Osteoblast (primary cell): ENCODE results near the gene LGALS4. TPM values are rescaled to one million over a fixed set of nuclear protein-coding genes. Genes with fewer than 3 reads are reported as not detected.
"Not testable (repeated sequence)": the region's sequence is repeated elsewhere in the genome, so short reads cannot be mapped to it uniquely, and the experiment has no call there.

Experiments
- DNase-seq: peaks from one replicate; pipeline ENCODE4 v3.0.0; 2011; ENCODE audit warnings: low spot score, mixed read lengths; ENCODE audit not compliant: insufficient read length; ENCODE audit errors: missing footprints
- H2AFZ ChIP-seq: 2 replicates; pipeline ENCODE4 v1.6.0; 2011; ENCODE audit warnings: mild to moderate bottlenecking, low read length
- H3K27ac ChIP-seq: 2 replicates; pipeline ENCODE4 v1.5.1; 2011; ENCODE audit warnings: mild to moderate bottlenecking, low read depth, low read length, moderate library complexity
- H3K27me3 ChIP-seq: 2 replicates; pipeline ENCODE4 v1.6.0; 2012; ENCODE audit warnings: mild to moderate bottlenecking, control low read depth, inconsistent platforms, low read length, moderate library complexity; ENCODE audit not compliant: insufficient read depth
- H3K36me3 ChIP-seq: 2 replicates; pipeline ENCODE4 v1.5.1; 2011; ENCODE audit warnings: mild to moderate bottlenecking, low read length, control low read depth, moderate library complexity; ENCODE audit not compliant: insufficient read depth
- H3K4me1 ChIP-seq: 2 replicates; pipeline ENCODE4 v1.5.1; 2011; ENCODE audit warnings: mild to moderate bottlenecking, low read length, control low read depth, moderate library complexity; ENCODE audit not compliant: insufficient read depth
- H3K4me2 ChIP-seq: 2 replicates; pipeline ENCODE4 v1.6.0; 2011; ENCODE audit warnings: mild to moderate bottlenecking, low read length; ENCODE audit not compliant: insufficient read depth
- H3K4me3 ChIP-seq: fragments of 200-600 bp; sonication (generic); 3 replicates; pipeline ENCODE4 v1.5.1; 2012; ENCODE audit warnings: mild to moderate bottlenecking, low read length, inconsistent platforms; ENCODE audit not compliant: insufficient read depth
- H3K79me2 ChIP-seq: 2 replicates; pipeline ENCODE4 v1.6.0; 2012; ENCODE audit warnings: mild to moderate bottlenecking, low read length, control low read depth, inconsistent platforms; ENCODE audit not compliant: insufficient read depth
- H3K9me3 ChIP-seq: 2 replicates; pipeline ENCODE4 v1.5.1; 2011; ENCODE audit warnings: low read depth, low read length, control low read depth
- H4K20me1 ChIP-seq: 2 replicates; pipeline ENCODE4 v1.6.0; 2012; ENCODE audit warnings: mild to moderate bottlenecking, low read length, control low read depth; ENCODE audit not compliant: insufficient read depth
- small RNA-seq: library from RNA; depleted of rRNA; stranded (forward); fragments of <200 nt; gene quantifications from one replicate; pipeline ENCODE3, GENCODE V24; 2012
- total RNA-seq: library from RNA; depleted of rRNA; stranded (reverse); fragments of >200 nt; gene quantifications from 2 replicates; pipeline ENCODE4 v1.2.3, GENCODE V29; 2012
- TF ChIP-seq, protein P1 (sequence below): IDR thresholded peaks from 2 replicates; pipeline ENCODE4 v1.5.1; 2011; ENCODE audit warnings: mild to moderate bottlenecking, low read depth, low read length, moderate library complexity; ENCODE audit errors: extremely low read depth

The LGALS4 gene
- total RNA-seq, 1 donor, result not detected

DNA sequence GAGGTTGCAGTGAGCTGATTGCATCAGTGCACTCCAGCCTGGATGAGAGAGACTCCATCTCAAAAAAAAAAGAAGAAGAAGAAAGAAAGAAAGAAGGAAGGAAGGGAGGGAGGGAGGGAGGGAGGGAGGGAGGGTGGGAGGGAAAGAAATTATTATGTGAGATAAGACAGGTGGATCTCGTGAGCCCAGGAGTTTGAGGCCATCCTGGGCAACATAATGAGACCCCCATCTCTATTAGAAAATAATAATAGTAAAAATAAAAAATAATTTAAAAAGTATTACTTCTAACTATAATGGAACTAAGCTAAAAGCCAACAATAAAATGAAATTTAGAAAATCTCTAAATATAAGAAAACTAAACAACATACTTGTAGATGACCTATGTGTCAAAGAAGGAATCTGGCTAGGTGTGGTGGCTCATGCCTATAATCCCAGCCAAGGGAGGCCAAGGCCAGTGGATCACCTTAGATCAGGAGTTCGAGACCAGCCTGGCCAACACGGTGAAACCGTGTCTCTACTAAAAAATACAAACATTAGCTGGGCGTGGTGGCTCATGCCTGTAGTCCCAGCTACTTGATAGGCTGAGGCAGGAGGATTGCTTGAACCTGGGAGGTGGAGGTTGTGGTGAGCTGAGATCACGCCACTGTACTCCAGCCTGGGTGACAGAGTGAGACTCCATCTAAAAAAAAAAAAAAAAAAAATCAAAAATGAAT is 51.8 kb downstream of the LGALS4 start:
- not testable (repeated sequence) for H4K20me1 ChIP-seq

DNA sequence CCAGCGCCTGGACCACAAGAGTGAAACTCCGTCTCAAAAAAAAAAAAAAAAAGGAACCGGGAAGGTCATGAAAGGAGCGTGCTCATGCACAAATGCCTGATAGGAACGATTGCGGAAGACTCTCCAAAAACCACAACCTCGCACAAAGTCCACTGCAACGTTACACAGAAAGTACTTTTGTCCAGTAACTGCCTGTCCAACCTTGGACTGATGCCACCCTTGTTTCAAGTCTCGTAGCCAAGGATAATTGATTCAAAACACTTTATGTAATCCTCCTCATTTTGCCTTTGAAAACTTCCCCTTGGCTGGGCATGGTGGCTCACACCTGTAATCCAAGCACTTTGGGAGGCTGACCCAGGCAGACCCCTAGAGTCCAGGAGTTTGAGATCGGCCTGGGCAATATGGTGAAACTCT is 53.1 kb downstream of the LGALS4 start:
- Histone ChIP-seq H3K9me3 (no peaks in the 10 kb centered on the region), H3K27ac (no peak overlapping the region), H3K36me3 (no peaks in the 10 kb centered on the region), H3K27me3 (no peaks in the 10 kb centered on the region), H4K20me1 (no peaks in the 10 kb centered on the region), H3K79me2 (no peaks in the 10 kb centered on the region), H2AFZ (no peak overlapping the region), H3K4me2 (no peak overlapping the region), H3K4me1 (no peaks in the 10 kb centered on the region), H3K4me3 (no peak overlapping the region)
- TF ChIP-seq, protein P1, sequence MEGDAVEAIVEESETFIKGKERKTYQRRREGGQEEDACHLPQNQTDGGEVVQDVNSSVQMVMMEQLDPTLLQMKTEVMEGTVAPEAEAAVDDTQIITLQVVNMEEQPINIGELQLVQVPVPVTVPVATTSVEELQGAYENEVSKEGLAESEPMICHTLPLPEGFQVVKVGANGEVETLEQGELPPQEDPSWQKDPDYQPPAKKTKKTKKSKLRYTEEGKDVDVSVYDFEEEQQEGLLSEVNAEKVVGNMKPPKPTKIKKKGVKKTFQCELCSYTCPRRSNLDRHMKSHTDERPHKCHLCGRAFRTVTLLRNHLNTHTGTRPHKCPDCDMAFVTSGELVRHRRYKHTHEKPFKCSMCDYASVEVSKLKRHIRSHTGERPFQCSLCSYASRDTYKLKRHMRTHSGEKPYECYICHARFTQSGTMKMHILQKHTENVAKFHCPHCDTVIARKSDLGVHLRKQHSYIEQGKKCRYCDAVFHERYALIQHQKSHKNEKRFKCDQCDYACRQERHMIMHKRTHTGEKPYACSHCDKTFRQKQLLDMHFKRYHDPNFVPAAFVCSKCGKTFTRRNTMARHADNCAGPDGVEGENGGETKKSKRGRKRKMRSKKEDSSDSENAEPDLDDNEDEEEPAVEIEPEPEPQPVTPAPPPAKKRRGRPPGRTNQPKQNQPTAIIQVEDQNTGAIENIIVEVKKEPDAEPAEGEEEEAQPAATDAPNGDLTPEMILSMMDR, result no peak
- DNase-seq, result no peak

More for the DNA sequence above, 51.8 kb downstream of the LGALS4 start:
- not testable (repeated sequence) for H3K27ac ChIP-seq, H2AFZ ChIP-seq, DNase-seq, H3K36me3 ChIP-seq, H3K4me2 ChIP-seq, H3K4me1 ChIP-seq, H3K27me3 ChIP-seq, H3K4me3 ChIP-seq, H3K79me2 ChIP-seq, H3K9me3 ChIP-seq

DNA sequence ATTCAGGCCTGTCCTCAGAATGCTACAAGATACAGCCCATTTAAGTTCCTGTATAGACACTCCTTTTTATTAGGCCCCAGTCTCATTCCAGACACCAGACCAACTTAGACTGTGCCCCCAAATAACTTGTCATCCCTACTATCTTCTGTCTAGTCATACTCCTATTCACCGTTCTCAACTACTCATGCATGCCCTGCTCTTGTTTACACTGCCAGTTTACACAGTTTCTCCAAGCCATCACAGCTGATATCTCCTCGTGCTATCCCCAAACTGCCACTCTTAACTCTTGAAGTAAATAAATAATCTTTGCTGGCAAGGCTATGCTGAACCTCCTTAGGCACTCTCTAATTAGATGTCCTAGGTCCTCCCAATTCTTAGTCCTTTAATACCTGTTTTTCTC is 58.5 kb downstream of the LGALS4 start:
- not testable (repeated sequence) for H3K79me2 ChIP-seq, H3K36me3 ChIP-seq, H3K4me1 ChIP-seq, H3K4me2 ChIP-seq, H3K4me3 ChIP-seq, H3K9me3 ChIP-seq, DNase-seq, H3K27ac ChIP-seq, H4K20me1 ChIP-seq, H2AFZ ChIP-seq, H3K27me3 ChIP-seq

DNA sequence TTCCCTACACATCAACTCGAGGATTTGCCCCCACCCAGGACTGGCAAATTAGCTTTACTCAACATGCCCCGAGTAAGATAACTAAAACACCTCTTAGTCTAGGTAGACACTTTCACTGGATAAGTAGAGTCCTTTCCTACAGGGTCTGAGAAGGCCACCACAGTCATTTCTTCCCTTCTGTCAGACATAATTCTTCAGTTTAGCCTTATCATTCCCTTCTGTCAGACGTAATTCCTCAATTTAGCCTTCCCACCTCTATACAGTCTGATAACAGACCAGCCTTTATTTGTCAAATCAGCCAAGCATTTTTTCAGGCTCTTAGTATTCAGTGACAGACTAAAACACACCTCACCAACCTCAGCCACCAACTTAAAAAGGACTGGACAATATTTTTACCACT is 59.0 kb downstream of the LGALS4 start:
- H3K4me1 ChIP-seq, H3K9me3 ChIP-seq, H3K79me2 ChIP-seq, H3K4me3 ChIP-seq, H2AFZ ChIP-seq, H4K20me1 ChIP-seq, H3K27me3 ChIP-seq, H3K4me2 ChIP-seq, H3K36me3 ChIP-seq, H3K27ac ChIP-seq, DNase-seq: not testable (repeated sequence)

Small RNA genes within 50 kb of the gene (small RNA-seq; reads per million reads assigned to genes)
- not detected for gene RNU6-140P

Other genes starting within 250 kb of the LGALS4 start
- gene MAP4K1, start 195.0 kb downstream of the LGALS4 start, total RNA-seq, result under 0.01 and 0.72 TPM in 2 replicates
- 210 and 317 TPM in 2 replicates for gene EIF3K, start 193.8 kb downstream of the LGALS4 start, total RNA-seq
- gene ACTN4, start 165.3 kb downstream of the LGALS4 start, total RNA-seq, result 204 and 229 TPM in 2 replicates
- gene CAPN12, start 68.5 kb downstream of the LGALS4 start, total RNA-seq, result not detected in 2 replicates
- not detected in 2 replicates for gene LGALS7, start 39.4 kb downstream of the LGALS4 start, total RNA-seq
- not detected in 2 replicates for gene LGALS7B, start 23.7 kb downstream of the LGALS4 start, total RNA-seq
- gene ECH1, start 18.8 kb upstream of the LGALS4 start, total RNA-seq, result 35.1 and 36.9 TPM in 2 replicates
- 188 and 201 TPM in 2 replicates for gene HNRNPL, start 37.0 kb upstream of the LGALS4 start, total RNA-seq
- gene RINL, start 65.3 kb upstream of the LGALS4 start, total RNA-seq, result 2.5 and 3.2 TPM in 2 replicates
- gene SIRT2, start 86.7 kb upstream of the LGALS4 start, total RNA-seq, result 76.9 and 77.4 TPM in 2 replicates
- gene NFKBIB, start 87.0 kb upstream of the LGALS4 start, total RNA-seq, result 9.1 and 12.7 TPM in 2 replicates
- not detected in 2 replicates for gene CCER2, start 99.2 kb upstream of the LGALS4 start, total RNA-seq
- gene SARS2, start 117.8 kb upstream of the LGALS4 start, total RNA-seq, result 20.3 and 21.7 TPM in 2 replicates
- gene MRPS12, start 118.0 kb upstream of the LGALS4 start, total RNA-seq, result 21.5 and 25.7 TPM in 2 replicates
- gene FBXO17, start 162.8 kb upstream of the LGALS4 start, total RNA-seq, result 40.9 and 42.7 TPM in 2 replicates
- 4.7 and 5.0 TPM in 2 replicates for gene FBXO27, start 219.6 kb upstream of the LGALS4 start, total RNA-seq